ENCODE measurements around the gene MYRF. TPM values are rescaled to one million over a fixed set of nuclear protein-coding genes. Genes with fewer than 3 reads are reported as not detected.

The MYRF gene
- 15.9 to 22.9 TPM (median 20.8 TPM) in 5 replicates for total RNA-seq (2022; extraction: Qiagen RNA extraction; ENCODE audit: low read depth)

GRCh38 chr11:61752117-61752924 is at the start of gene MYRF:
MYRF (plus strand) TSS chr11:61752636; CDS start chr11:61752745, 109 bp downstream.

GRCh38 chr11:61792310-61793082 is 40.1 kb downstream of the MYRF start, which contains the start of the genes FEN1 and TMEM258:
FEN1 (plus strand) TSS chr11:61792911; CDS start chr11:61795362, 2,451 bp downstream.
TMEM258 (minus strand) TSS chr11:61792599; CDS start chr11:61792558, 41 bp downstream.

GRCh38 chr11:61816736-61817455 is 64.5 kb downstream of the MYRF start, which contains the start of gene FADS1:
FADS1 (minus strand) TSS chr11:61817003; CDS start chr11:61816929, 74 bp downstream.

GRCh38 chr11:61827571-61828378 is 75.3 kb downstream of the MYRF start, which contains the start of gene FADS2:
FADS2 (plus strand) TSS chr11:61828300; CDS start chr11:61828391, 91 bp downstream.

Other genes starting within 250 kb of the MYRF start
- gene LRRC10B, start 243.9 kb upstream of the MYRF start, total RNA-seq (2022; extraction: Qiagen RNA extraction; ENCODE audit: low read depth) = 0.09 to 0.21 TPM (median 0.17 TPM) in 5 replicates
- gene SYT7, start 171.6 kb upstream of the MYRF start, total RNA-seq (2022; extraction: Qiagen RNA extraction; ENCODE audit: low read depth) = 0.96 to 2.0 TPM (median 1.5 TPM) in 5 replicates
- 5.1 to 8.2 TPM (median 7.1 TPM) in 5 replicates for gene DAGLA, start 72.2 kb upstream of the MYRF start, total RNA-seq (2022; extraction: Qiagen RNA extraction; ENCODE audit: low read depth)
- 216 to 266 TPM (median 234 TPM) in 5 replicates for gene TMEM258, start 40.0 kb downstream of the MYRF start, total RNA-seq (2022; extraction: Qiagen RNA extraction; ENCODE audit: low read depth)
- gene FEN1, start 40.3 kb downstream of the MYRF start, total RNA-seq (2022; extraction: Qiagen RNA extraction; ENCODE audit: low read depth) = 88.3 to 103 TPM (median 98.3 TPM) in 5 replicates
- gene FADS1, start 64.4 kb downstream of the MYRF start, total RNA-seq (2022; extraction: Qiagen RNA extraction; ENCODE audit: low read depth) = 119 to 158 TPM (median 150 TPM) in 5 replicates
- 265 to 340 TPM (median 308 TPM) in 5 replicates for gene FADS2, start 75.7 kb downstream of the MYRF start, total RNA-seq (2022; extraction: Qiagen RNA extraction; ENCODE audit: low read depth)
- 49.6 to 65.9 TPM (median 63.9 TPM) in 5 replicates for gene FADS3, start 138.9 kb downstream of the MYRF start, total RNA-seq (2022; extraction: Qiagen RNA extraction; ENCODE audit: low read depth)
- 12.8 to 15.7 TPM (median 14.5 TPM) in 5 replicates for gene RAB3IL1, start 164.9 kb downstream of the MYRF start, total RNA-seq (2022; extraction: Qiagen RNA extraction; ENCODE audit: low read depth)
- 2.4 to 5.4 TPM (median 2.9 TPM) in 5 replicates for gene BEST1, start 197.7 kb downstream of the MYRF start, total RNA-seq (2022; extraction: Qiagen RNA extraction; ENCODE audit: low read depth)
- 10,289 to 19,481 TPM (median 16,743 TPM) in 5 replicates for gene FTH1, start 215.0 kb downstream of the MYRF start, total RNA-seq (2022; extraction: Qiagen RNA extraction; ENCODE audit: low read depth)